Stimulated activated naive CD8-positive, alpha-beta T cell treated with anti-CD3 and anti-CD28 coated beads, Interleukin-15, Interleukin-2, amounts not matched to agents 100 U/mL and 50 U/mL, for 24 hours (primary cell): ENCODE results near the gene FNDC3B.

Experiments used
- ATAC-seq: fragments of 150-1000 bp; cut with Tn5 transposase; one replicate; pipeline ENCODE4 v1.10.0; 2021
- DNase-seq: peaks from one replicate; pipeline ENCODE4 v3.0.0; 2021

Gene FNDC3B

DNA sequence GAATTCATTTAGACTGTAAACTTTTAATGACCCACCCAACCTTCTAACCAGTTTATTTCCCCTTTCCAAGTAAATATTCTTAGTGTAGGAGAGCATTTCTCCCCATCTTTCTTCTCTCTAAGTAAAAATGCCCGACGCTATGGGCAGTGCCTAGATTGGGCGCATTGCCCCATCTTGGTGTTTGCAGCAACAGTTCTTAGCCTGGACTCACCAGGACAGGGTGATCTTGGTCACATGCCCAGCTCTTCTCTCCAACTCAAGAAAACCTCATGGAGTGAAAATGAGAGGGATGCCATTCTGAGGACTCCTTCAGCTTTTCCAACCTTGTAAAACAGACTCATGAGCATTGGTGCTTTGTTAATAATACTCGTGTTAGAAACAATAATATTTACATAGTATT is 332.2 kb downstream of the FNDC3B start:
- ATAC-seq (no peak), DNase-seq (no peak)

DNA sequence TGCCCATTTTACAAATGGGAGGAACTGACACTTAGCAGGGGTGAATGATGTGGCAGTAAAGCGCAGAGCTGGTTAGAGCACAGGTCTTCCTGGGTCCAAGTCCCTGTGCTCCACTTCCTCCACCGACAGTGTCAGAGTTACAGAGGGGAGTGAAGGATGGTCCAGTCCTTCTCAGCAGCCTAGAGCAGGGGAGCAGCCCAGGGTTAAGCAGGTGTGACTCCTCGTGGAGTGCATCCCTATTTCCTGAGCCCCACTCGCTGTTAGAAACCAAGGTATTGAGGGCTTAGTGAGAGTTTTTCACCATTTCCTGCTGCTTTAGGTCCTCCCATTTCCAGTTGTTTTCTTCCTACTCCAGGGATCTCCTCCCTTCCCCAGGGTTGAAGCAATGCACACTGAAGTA is 333.5 kb downstream of the FNDC3B start:
- no peak for DNase-seq
- ATAC-seq: no peak

GRCh38 chr3:172373912-172374311 is 334.5 kb downstream of the FNDC3B start:
- no peak for DNase-seq
- ATAC-seq: no peak

DNA sequence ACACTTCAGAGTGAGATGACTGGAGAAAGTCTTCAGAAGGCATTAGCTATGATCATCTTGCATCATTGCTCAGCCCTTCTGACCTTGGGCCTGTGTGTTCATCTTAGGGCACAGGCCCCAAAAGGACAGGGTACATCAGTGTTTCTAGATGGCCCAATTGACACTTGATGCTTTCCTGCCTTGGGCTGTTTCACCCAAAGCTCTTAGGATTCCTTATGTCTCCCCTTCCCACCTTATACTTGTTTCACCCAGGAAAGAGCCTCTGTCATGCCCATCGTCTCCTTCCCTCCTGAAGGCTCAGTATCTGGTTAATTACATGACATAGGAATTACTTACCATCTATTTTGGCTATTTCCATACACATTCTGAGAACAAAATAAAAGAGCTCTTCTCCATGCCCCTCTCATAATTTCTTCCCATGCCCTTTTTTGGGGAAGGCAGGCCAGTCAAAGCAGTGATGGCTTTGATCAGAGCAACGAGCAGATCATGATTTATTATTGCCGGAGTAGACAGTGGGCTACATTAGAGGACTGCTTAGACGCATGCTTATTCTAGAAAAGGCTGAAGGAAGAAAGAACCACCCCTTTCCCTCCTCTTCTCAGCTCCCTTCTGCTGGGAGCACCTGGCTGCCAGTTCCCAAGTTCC is 335.9 kb downstream of the FNDC3B start:
- ATAC-seq (no peak), DNase-seq (no peak)

GRCh38 chr3:172376402-172376801 is 337.0 kb downstream of the FNDC3B start:
- no peak for ATAC-seq

GRCh38 chr3:172376881-172377280 is 337.5 kb downstream of the FNDC3B start:
- ATAC-seq: no peak

More at GRCh38 chr3:172376402-172376801, 337.0 kb downstream of the FNDC3B start:
- no peak for DNase-seq

DNA sequence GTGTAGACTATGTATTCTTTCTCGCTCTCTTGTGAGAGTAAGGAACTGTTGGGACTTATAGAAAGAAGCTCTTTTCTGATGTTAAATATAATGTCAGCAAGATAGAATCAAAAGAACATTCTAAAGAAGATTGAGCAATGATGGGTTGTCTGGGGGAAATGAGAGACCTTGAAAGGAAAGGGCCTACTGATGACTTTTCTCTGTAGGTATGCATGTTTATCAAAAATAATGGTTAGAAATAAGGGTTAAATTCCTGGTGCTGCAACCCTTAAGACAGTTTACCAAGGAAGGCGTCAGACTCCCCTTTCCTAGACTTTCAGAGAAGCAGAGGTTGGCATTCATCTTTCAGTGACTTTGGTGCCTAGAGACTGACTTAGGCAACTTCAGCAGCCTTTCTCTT is 339.1 kb downstream of the FNDC3B start:
- no peak for ATAC-seq

More at GRCh38 chr3:172376881-172377280, 337.5 kb downstream of the FNDC3B start:
- DNase-seq: no peak

GRCh38 chr3:172379372-172379771 is 340.0 kb downstream of the FNDC3B start:
- ATAC-seq: no peak
- no peak for DNase-seq

More for the DNA sequence above, 339.1 kb downstream of the FNDC3B start:
- no peak for DNase-seq

GRCh38 chr3:172380632-172381031 is 341.3 kb downstream of the FNDC3B start:
- DNase-seq (no peak), ATAC-seq (no peak)

- DNase-seq (no peak), ATAC-seq (no peak)
These were observed 344.0 kb downstream of the FNDC3B start for GRCh38 chr3:172383306-172383796.

DNA sequence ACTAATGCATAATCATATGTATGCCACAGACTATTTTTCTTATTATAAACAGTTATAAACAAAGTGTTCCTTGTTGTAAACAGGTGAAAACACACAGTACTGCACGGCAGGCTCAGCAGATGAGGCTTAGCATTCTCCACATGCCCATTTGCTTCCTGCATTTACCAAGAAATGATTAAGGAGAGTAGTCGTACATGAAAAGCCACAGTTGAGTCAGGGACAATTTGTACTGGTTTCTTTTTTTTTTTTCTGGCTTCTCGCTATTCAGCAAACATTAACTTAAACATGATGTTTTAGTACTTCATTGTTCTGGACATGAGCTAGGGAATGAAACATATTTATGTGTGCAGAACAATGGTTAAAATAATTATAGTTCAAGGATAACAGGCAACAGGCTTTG is 345.5 kb downstream of the FNDC3B start:
- no peak for ATAC-seq
- no peak for DNase-seq

- ATAC-seq (no peak), DNase-seq (no peak)
These were observed 348.4 kb downstream of the FNDC3B start for GRCh38 chr3:172387728-172388127.

GRCh38 chr3:172388412-172389078 is 349.2 kb downstream of the FNDC3B start:
- no peak for DNase-seq
- no peak for ATAC-seq

DNA sequence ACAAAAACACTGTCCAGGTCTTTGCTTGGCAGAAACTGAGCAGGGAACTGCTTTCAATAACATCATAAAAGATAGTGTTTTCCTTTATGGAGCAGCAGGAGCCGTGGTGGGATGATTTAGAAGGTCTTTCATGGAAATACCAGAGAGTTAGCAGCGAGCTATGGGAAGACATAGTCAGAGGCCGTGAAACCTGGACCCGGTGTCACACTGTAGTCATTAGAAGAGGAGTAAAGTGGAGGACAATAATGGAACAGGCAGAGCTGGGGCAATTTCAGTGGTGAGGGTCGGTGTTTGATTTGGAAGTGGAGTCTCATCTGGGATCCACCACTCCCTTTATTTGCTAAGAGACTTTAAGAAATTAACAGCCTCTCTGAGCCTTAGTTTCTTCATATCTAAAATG is 351.4 kb downstream of the FNDC3B start:
- ATAC-seq (no peak), DNase-seq (no peak)

DNA sequence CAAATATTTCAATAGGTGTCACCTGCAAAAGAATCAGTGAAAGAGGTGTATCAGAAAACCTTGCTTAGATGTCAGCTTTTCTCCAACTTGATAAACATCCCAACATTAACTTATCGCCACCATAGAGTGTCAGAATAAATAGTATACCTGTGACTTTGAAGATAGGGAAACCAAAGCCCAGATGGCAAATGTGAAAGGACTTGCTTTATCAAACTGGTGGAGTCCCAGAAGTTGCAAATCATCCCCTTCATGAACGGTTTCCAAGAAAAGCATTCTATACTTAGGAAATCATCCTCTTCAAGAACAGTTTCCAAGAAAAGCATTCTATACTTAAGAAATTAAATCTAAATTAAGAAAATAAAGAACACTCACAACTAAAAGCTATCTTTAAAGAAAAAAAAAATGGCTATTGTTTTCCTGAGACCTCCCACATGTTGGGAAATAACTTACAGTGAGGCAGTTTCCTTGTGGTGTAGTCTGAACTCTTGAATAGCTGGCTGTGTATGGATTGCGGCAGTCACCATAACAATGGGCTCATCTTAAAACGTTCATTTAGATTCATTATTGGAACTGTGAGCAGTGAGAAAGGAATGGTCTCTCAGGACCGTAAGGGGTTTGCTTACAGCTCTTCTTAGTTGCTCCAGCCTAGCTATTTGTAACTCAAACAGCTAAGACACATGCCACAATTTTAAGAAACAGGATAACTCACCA is 352.4 kb downstream of the FNDC3B start:
- no peak for DNase-seq
- no peak for ATAC-seq

GRCh38 chr3:172394692-172395091 is 355.3 kb downstream of the FNDC3B start:
- ATAC-seq (no peak), DNase-seq (no peak)

- no peak for ATAC-seq
These were observed 357.0 kb downstream of the FNDC3B start for GRCh38 chr3:172396400-172396799.

DNA sequence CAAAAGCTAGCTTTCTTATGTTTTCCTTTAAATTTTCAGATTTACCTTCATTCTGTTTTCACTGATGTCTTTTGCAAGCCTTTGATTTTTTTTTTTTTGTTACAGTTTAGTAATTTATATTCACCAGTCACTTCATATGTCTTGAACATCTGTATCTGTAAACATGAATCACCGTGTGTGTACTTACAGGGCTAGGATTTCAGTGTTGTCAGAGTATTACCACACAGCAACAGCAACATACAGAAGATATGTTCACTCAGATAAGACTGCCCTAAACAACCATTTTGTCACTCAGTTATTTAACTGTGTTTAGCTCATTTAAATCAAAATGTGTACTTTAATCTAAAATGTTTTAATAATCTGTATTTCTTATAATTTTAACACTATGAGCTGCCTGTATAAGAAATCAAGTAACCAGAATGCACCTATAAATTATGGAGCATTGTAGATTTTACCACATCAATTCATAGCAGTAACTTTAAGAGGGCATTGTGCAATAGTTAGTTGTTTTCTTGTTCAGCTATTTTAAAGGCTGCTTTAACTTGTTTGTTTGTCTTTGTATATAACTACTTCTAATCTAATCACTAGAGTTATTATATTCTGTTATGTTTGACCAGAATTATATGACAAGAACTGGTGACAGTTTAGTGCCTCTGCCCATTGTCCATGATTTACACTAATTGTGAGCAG is 358.5 kb downstream of the FNDC3B start:
- DNase-seq (no peak), ATAC-seq (no peak)

More at GRCh38 chr3:172396400-172396799, 357.0 kb downstream of the FNDC3B start:
- DNase-seq: no peak

DNA sequence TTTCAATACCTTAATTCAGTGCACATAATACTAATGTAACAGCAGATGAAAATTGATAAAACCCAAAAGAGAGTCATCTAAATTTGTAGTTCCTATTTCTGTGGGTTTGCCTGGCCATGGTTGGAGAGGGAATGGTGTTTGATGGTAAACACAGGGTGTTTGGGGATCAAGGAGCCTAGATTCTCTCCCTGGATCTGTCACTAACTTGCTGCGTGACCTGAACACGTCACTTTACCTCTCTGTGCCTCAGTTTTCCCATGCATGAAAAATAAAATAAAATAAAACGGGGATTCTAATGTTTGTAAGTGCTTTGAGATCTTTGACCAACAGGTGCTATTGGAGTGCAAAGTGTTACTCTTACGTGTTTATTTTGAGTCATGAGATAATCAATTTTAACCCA is 359.1 kb downstream of the FNDC3B start:
- DNase-seq: no peak
- ATAC-seq: no peak

DNA sequence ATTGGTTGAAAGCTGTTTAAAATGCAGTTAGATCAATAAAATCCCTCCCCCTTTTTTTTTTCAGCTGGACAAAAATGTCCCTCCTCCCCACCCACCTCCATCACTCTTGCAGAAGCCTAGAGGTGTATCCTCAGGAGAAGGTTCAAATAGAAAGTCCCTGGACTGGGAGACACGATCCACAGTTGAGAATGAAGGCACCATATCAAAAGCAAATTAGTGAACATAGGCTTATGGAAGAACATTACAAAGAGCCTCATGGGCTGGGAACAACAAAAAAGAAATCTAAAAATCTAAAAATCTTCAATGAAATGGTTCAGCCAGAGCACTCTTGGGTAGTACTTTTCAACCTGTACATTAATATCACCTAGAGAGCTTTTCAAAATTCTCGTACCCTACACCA is 362.7 kb downstream of the FNDC3B start:
- DNase-seq (no peak), ATAC-seq (no peak)

DNA sequence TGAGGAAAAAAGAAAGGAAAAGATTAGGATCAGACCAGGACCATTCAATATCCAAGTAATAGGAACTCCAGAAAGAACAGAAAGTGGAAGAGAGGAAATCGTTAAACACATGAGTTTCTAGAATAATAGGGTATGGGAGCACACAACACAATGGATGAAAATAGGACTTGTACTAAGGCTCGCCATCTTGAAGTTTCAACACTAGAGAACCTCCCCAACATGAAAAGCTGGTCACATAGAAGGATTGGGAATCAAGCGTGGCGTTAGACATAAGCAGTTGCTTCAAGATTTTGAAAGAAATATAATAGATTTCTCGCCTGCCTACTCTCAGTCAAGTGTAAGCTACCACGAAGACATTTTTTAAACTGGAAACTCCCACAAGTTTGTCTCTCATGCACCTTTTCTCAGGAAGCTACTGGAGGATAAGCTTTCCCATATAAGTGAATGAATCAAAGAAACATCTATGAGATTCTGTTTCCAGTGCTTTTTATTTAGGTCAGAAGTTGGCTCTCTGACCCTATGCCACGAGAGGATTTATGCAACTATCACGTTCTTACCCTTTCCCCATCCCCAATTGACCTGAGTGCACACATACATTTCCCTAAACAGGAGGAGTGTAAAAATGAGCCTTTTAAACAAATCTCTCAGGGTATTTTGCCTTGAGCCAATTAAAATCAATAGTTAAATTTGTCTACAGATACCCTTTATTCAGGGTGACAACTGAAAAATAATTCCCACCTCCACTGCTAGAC is 363.7 kb downstream of the FNDC3B start:
- DNase-seq (no peak), ATAC-seq (no peak)
